WTC11 (cell line): ENCODE data around the gene MLXIPL. TPM values are rescaled to one million over a fixed set of nuclear protein-coding genes. Genes with fewer than 3 reads are reported as not detected.

Experiments used
- ATAC-seq: fragments of 200-7000 bp; cut with Tn5 transposase; 2 replicates; pipeline ENCODE4 v1.10.0; 2021; ENCODE audit warnings: mild to moderate bottlenecking, moderate library complexity
- CTCF ChIA-PET: fragments of 300-600 bp; sonication (Branson Sonifier 250); formaldehyde crosslinking; loops from one replicate; lab custom pipeline; 2021; ENCODE audit warnings: antibody characterized with exemption; lab: Charles Lee
- POLR2A ChIA-PET: fragments of 350-600 bp; sonication (Branson Sonifier 250); formaldehyde crosslinking; loops from one replicate; lab custom pipeline; 2021; ENCODE audit warnings: antibody characterized with exemption; lab: Charles Lee
- DNase-seq: peaks from one replicate; pipeline ENCODE4 v3.0.0; 2021; ENCODE audit warnings: low spot score
- H3K27ac Mint-ChIP-seq: 2 replicates; pipeline ENCODE4 v1.8.0; 2021; ENCODE audit warnings: mixed read lengths
- H3K27me3 Mint-ChIP-seq: 2 replicates; pipeline ENCODE4 v1.8.0; 2021; ENCODE audit warnings: low read depth, mild to moderate bottlenecking, moderate library complexity, mixed read lengths
- H3K36me3 Mint-ChIP-seq: 2 replicates; pipeline ENCODE4 v1.8.0; 2021; ENCODE audit warnings: mixed read lengths
- H3K4me1 Mint-ChIP-seq: 2 replicates; pipeline ENCODE4 v1.8.0; 2022; ENCODE audit warnings: mixed read lengths
- H3K4me3 Mint-ChIP-seq: 2 replicates; pipeline ENCODE4 v1.8.0; 2021; ENCODE audit warnings: mild to moderate bottlenecking, moderate library complexity, mixed read lengths
- H3K9me3 Mint-ChIP-seq: 2 replicates; pipeline ENCODE4 v1.8.0; 2021; ENCODE audit warnings: mixed read lengths
- AFF4 ChIP-seq: sonication (generic); formaldehyde crosslinking; IDR thresholded peaks from 2 replicates; pipeline ENCODE4 v1.8.1; 2023; ENCODE audit warnings: mild to moderate bottlenecking, missing genetic modification reagents, borderline replicate concordance
- CREM ChIP-seq: sonication (generic); formaldehyde crosslinking; IDR thresholded peaks from 2 replicates; pipeline ENCODE4 v1.8.1; 2022; ENCODE audit warnings: mild to moderate bottlenecking, missing genetic modification reagents, moderate library complexity
- E2F1 ChIP-seq: sonication (generic); formaldehyde crosslinking; IDR thresholded peaks from 2 replicates; pipeline ENCODE4 v1.8.0; 2022; ENCODE audit warnings: mild to moderate bottlenecking, missing genetic modification reagents
- E2F4 ChIP-seq: sonication (generic); formaldehyde crosslinking; IDR thresholded peaks from 2 replicates; pipeline ENCODE4 v1.8.1; 2022; ENCODE audit warnings: low read depth, mild to moderate bottlenecking, moderate library complexity, missing genetic modification reagents, borderline replicate concordance
- ESRRA ChIP-seq: sonication (generic); formaldehyde crosslinking; IDR thresholded peaks from 2 replicates; pipeline ENCODE4 v1.8.1; 2022; ENCODE audit warnings: mild to moderate bottlenecking, missing genetic modification reagents, borderline replicate concordance
- GRHL2 ChIP-seq: fragments of 250-450 bp; sonication (Bioruptor Pico); IDR thresholded peaks from 2 replicates; pipeline ENCODE4 v1.8.0; 2022; ENCODE audit warnings: mild to moderate bottlenecking, moderate library complexity; ENCODE audit not compliant: insufficient replicate concordance, severe bottlenecking
- HMGA2 ChIP-seq: fragments of 250-450 bp; sonication (Bioruptor Pico); IDR thresholded peaks from 2 replicates; pipeline ENCODE4 v1.4.0; 2021; ENCODE audit warnings: mild to moderate bottlenecking, moderate library complexity
- HMGXB4 ChIP-seq: sonication (generic); formaldehyde crosslinking; IDR thresholded peaks from 2 replicates; pipeline ENCODE4 v1.8.1; 2023; ENCODE audit warnings: mild to moderate bottlenecking, moderate library complexity, missing genetic modification reagents
- JAZF1 ChIP-seq: fragments of 250-450 bp; sonication (Bioruptor Pico); IDR thresholded peaks from 2 replicates; pipeline ENCODE4 v1.9.0; 2021; ENCODE audit warnings: moderate library complexity, mild to moderate bottlenecking, inconsistent platforms
- MYBL2 ChIP-seq: sonication (generic); formaldehyde crosslinking; IDR thresholded peaks from 2 replicates; pipeline ENCODE4 v1.8.1; 2023; ENCODE audit warnings: mild to moderate bottlenecking, moderate library complexity, missing genetic modification reagents
- NFATC4 ChIP-seq: fragments of 250-450 bp; sonication (Bioruptor Pico); IDR thresholded peaks from 2 replicates; pipeline ENCODE4 v1.9.0; 2021; ENCODE audit warnings: mild to moderate bottlenecking
- RELA ChIP-seq: sonication (generic); formaldehyde crosslinking; IDR thresholded peaks from 2 replicates; pipeline ENCODE4 v1.8.1; 2022; ENCODE audit warnings: missing genetic modification reagents, mild to moderate bottlenecking, borderline replicate concordance
- RORB ChIP-seq: fragments of 250-450 bp; sonication (Bioruptor Pico); IDR thresholded peaks from 2 replicates; pipeline ENCODE4 v1.9.0; 2021; ENCODE audit warnings: mild to moderate bottlenecking
- SMAD4 ChIP-seq: sonication (generic); formaldehyde crosslinking; IDR thresholded peaks from 2 replicates; pipeline ENCODE4 v1.8.0; 2022; ENCODE audit warnings: mild to moderate bottlenecking, missing genetic modification reagents
- SOX15 ChIP-seq: fragments of 250-450 bp; sonication (Bioruptor Pico); IDR thresholded peaks from 2 replicates; pipeline ENCODE4 v1.9.0; 2021; ENCODE audit warnings: mild to moderate bottlenecking
- TCF7 ChIP-seq: sonication (generic); formaldehyde crosslinking; IDR thresholded peaks from 2 replicates; pipeline ENCODE4 v1.8.0; 2022; ENCODE audit warnings: mild to moderate bottlenecking, low read depth, missing genetic modification reagents, moderate library complexity
- TEAD4 ChIP-seq: sonication (generic); formaldehyde crosslinking; IDR thresholded peaks from 2 replicates; pipeline ENCODE4 v1.8.0; 2022; ENCODE audit warnings: mild to moderate bottlenecking, missing genetic modification reagents
- USF1 ChIP-seq: sonication (generic); formaldehyde crosslinking; IDR thresholded peaks from 2 replicates; pipeline ENCODE4 v1.8.0; 2022; ENCODE audit warnings: mild to moderate bottlenecking, missing genetic modification reagents
- ZMAT4 ChIP-seq: fragments of 250-450 bp; sonication (Bioruptor Pico); IDR thresholded peaks from 2 replicates; pipeline ENCODE4 v1.9.0; 2021; ENCODE audit warnings: mild to moderate bottlenecking
- ZNF219 ChIP-seq: sonication (generic); formaldehyde crosslinking; IDR thresholded peaks from 2 replicates; pipeline ENCODE4 v1.8.0; 2023; ENCODE audit warnings: missing genetic modification reagents, mild to moderate bottlenecking, borderline replicate concordance
- ZNF263 ChIP-seq: sonication (generic); formaldehyde crosslinking; IDR thresholded peaks from 2 replicates; pipeline ENCODE4 v1.8.1; 2022; ENCODE audit warnings: low read depth, mild to moderate bottlenecking, moderate library complexity, missing genetic modification reagents
- ZNF396 ChIP-seq: fragments of 250-450 bp; sonication (Bioruptor Pico); IDR thresholded peaks from 2 replicates; pipeline ENCODE4 v1.8.0; 2021; ENCODE audit warnings: mild to moderate bottlenecking, moderate library complexity, borderline replicate concordance
- ZNF423 ChIP-seq: fragments of 250-450 bp; sonication (Bioruptor Pico); IDR thresholded peaks from 2 replicates; pipeline ENCODE4 v2.1.2; 2022; ENCODE audit warnings: mild to moderate bottlenecking, moderate library complexity
- total RNA-seq: library from RNA; stranded (reverse); gene quantifications from 3 replicates; pipeline ENCODE4 v1.2.3, GENCODE V29; 2021

MLXIPL gene
- total RNA-seq, 1 experiment from 2014 or later = 20.4 TPM

GRCh38 chr7:73595358-73595757 is 29.0 kb downstream of the MLXIPL start:
- ATAC-seq (no peak), DNase-seq (no peak)
- Mint-ChIP-seq H3K9me3 (no peaks in the 10 kb centered on the region), H3K36me3 (no peaks in the 10 kb centered on the region), H3K27ac (no peak overlapping the region), H3K27me3 (peaks cover 29% of the 10 kb centered on the region), H3K4me3 (no peak overlapping the region), H3K4me1 (0 out of 2 replicates have a peak, but pooled peaks cover 2% of the 10 kb centered on the region)
- no peak for TF ChIP-seq USF1 (CRISPR knock-in tag)
- TF ChIP-seq SOX15 = no peak
- no peak for TF ChIP-seq ZNF396 (CRISPR knock-in tag)
- no peak for TF ChIP-seq RELA (CRISPR knock-in tag)
- TF ChIP-seq NFATC4 (CRISPR knock-in tag) = no peak
- no peak for TF ChIP-seq HMGXB4 (CRISPR knock-in tag)
- ChIA-PET CTCF (interaction anchor here (1.0 to 5.1 kb wide), 3 partner anchors 11 to 130 kb away, joined by 5 to 30 read pairs (median 15); no protein-coding TSS in a partner anchor), POLR2A (no interaction called here)

- Mint-ChIP-seq H3K27ac (no peak overlapping the region), H3K36me3 (no peaks in the 10 kb centered on the region), H3K4me3 (no peak overlapping the region), H3K9me3 (no peaks in the 10 kb centered on the region), H3K4me1 (0 out of 2 replicates have a peak, but pooled peaks cover 2% of the 10 kb centered on the region), H3K27me3 (peaks cover 22% of the 10 kb centered on the region)
- DNase-seq (no peak), ATAC-seq (no peak)
- CTCF ChIA-PET = interaction anchor here (1.5 kb wide), 1 partner anchor 14 kb away, joined by 5 read pairs; no protein-coding TSS in a partner anchor
- POLR2A ChIA-PET = no interaction called here
- TF ChIP-seq ESRRA (CRISPR knock-in tag) (no peak), TCF7 (CRISPR knock-in tag) (no peak), E2F4 (CRISPR knock-in tag) (no peak), ZNF423 (CRISPR knock-in tag) (no peak), ZNF263 (no peak), AFF4 (CRISPR knock-in tag) (no peak), ZNF219 (no peak), JAZF1 (CRISPR knock-in tag) (no peak), CREM (CRISPR knock-in tag) (no peak), E2F1 (CRISPR knock-in tag) (no peak), SMAD4 (CRISPR knock-in tag) (no peak), TEAD4 (no peak), ZMAT4 (no peak), GRHL2 (no peak), RORB (CRISPR knock-in tag) (no peak), MYBL2 (CRISPR knock-in tag) (no peak), HMGA2 (CRISPR knock-in tag) (no peak)
These were observed 30.9 kb downstream of the MLXIPL start for GRCh38 chr7:73593207-73594045.
